HG02798 (cell line): ENCODE data around the gene ABCG2.
"Not testable (repeated sequence)": the region's sequence is repeated elsewhere in the genome, so short reads cannot be mapped to it uniquely, and the experiment has no call there.

Experiments
- ATAC-seq: cut with Tn5 transposase; IDR thresholded peaks from one replicate; pipeline ENCODE4 v1.9.1; 2021; ENCODE audit warnings: mild to moderate bottlenecking; ENCODE audit not compliant: unreplicated experiment, poor library complexity

ABCG2 gene

DNA sequence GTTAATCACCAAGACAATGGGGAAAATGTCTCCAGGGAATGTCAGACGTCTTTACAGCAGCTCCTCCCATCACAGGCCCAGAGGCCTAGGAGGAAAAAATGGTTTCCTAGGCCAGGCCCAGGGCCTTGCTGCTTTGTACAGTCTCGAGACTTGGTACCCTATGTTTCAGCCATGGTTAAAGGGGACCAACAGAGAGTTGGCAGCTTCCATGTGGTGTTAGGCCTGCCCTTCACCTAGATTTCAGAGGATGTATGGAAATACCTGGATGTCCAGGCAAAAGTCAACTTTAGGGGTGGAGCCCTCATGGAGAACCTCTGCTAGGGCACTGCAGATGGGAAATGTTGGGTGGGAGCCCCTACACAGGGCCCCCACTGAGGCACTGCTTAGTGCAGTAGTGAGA lies 38.5 kb downstream of the ABCG2 start:
- ATAC-seq, result no peak

DNA sequence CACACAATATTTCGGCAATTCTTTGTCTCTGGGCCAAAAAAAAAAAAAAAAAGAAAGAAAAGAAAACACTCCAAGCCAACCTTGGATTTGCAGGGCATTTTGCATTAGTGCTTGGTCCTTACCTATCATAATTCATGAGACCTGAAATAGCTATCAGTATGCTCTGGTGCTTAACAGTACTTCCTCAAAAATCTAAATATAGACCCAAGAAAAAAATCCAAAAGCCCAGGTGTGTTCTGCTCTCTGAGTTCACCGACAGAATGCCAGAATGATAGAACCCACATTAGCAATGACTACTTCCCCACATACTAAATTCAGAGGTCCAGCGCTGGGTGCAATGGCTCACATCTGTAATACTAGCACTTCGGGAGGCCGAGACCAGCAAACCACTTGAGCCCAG lies 42.9 kb downstream of the ABCG2 start:
- ATAC-seq, result no peak

DNA sequence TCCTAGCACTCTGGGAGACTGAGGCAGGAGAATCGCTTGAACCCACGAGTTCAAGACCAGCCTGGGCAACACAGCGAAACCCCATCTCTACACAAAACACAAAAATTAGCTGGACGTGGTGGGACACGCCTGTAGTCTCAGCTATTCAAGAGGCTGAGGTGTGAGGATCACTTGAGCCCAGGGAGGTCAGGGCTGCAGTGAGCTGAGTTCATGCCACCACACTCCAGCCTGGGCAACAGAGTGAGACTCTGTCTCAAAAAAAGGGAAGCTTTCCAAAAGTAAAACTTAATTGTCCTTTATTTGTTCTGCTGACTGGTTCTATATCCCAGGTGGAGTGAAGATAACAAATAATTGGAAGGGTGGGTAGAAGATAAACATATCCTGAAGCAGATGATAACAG lies 45.6 kb downstream of the ABCG2 start:
- no peak for ATAC-seq

DNA sequence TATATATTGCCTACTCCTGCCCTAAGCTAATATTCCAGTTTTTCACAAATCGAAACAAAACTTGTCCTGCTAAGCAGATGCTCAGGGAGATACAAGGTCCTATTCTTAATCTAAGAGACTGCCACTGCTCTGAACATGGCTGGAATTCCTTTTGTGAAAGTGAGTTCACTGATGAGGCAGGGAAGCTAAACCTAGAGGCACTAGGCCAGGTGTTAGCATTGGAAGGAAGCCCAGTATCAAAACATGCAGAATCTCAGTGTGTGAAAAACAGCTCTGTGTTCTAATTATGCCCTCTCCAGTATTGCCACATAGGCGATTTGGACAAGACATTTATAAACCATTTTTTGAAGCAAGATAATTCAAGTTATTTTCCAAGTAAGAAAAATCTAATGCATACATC lies 47.6 kb downstream of the ABCG2 start:
- no peak for ATAC-seq

DNA sequence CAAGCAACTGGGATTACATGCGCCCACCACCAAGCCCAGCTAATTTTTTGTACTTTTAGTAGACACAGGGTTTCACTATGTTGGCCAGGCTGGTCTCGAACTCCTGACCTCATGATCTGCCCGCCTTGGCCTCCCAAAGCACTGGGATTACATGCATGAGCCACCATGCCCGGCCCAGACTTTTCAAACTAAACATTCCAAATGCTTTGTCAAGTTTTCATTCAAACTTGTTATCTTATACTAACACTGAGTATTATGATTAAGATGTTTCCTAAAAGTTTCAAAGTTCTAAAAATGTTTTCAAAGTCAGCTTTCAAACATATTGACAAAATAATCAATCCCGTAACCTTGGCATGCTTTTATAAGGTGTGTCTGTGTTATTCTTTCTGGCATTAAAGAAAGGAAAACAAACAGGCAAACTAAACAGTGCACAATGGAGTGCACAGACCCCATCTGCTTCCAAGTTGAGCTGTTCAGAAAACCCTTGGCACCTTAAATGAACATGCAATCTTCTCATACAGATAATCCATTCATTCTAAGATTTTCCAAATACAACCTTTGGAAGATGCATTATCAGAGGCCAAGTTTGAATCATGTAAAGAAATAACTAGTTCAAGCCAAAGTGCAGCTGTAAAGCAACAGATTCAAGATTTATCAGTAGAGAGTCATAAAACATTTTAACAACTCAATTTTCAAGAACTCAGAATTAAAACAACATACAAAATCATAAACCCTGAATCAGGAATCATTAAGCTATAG lies 49.1 kb downstream of the ABCG2 start:
- no peak for ATAC-seq

DNA sequence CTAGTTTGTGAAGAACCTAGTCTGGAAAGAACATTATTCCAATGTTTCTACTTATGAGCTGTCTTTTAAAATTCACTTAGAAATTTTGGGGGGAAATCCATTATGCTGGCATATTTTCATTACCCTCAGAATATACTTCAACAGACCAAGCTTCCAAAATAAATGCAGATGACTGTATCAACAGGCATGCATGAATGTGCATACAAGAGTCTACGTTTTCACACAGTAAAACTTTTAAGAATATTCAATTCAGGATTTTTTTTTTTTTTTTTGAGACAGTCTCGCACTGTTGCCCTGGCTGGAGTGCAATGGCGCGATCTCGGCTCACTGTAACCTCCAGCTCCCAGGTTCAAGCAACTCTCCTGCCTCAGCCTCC lies 49.7 kb downstream of the ABCG2 start:
- ATAC-seq, result no peak

DNA sequence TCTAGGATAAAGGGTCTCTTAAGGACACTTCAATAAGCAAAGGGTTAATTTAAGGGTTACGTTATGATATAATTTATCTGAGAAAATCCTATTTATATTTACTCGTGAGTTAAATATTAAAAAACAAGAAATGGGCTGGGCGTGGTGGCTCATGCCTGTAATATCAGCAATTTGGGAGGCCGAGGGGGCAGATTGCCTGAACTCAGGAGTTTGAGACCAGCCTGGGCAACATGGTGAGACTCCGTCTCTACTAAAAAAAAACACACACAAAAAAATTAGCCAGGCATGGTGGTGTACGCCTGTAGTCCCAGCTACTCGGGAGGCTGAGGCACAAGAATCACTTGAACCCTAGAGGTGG lies 50.4 kb downstream of the ABCG2 start:
- not testable (repeated sequence) for ATAC-seq

DNA sequence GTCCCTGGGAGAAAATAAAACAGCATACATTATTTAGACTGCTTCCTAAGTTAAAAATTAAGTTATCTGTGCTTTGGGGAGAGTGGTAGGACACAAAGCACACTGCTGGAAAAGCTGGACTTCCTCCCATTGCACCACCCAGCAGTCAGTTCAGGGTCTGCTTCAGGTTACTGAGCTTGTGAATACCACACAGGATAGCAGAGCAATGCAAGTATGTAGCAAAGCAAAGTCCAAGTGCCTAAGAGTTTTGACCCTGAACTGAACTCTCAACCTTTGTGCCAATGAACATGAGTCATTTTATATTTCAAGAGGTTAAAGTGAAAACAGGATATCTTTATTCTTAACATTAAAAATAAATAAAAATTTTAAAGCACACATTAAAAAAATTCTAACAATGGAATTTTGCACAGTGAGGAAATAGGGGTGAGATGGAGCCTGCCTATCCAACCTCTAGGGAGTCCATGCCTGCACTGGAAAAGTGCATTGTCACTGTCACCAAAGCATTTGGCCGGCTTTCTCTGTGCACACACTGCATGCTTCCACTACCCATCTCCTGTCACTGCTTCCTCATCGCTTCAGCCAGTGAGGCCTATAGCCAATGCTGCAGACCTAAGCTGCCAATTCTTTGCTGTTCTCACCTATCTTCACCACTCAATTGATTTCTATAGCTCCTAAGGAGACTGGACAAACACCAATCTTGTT lies 50.9 kb downstream of the ABCG2 start:
- ATAC-seq, result no peak

DNA sequence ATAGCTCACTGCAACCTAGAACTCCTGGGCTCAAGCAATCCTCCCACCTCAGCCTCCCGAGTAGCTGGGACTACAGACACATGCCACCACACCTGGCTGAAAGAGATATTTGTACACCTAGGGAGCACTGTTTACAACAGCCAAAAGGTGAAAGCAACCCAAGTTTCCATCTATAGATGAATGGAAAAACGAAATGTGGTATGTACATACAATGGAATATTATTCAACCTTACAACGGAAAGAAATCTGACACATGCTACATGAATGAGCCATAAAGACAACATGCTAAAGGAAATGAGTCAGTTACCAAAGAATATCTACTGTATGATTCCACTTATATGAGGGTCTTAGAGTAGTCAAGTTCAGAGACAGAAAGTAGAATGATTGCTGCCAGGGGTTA lies 52.2 kb downstream of the ABCG2 start:
- ATAC-seq, result no peak

DNA sequence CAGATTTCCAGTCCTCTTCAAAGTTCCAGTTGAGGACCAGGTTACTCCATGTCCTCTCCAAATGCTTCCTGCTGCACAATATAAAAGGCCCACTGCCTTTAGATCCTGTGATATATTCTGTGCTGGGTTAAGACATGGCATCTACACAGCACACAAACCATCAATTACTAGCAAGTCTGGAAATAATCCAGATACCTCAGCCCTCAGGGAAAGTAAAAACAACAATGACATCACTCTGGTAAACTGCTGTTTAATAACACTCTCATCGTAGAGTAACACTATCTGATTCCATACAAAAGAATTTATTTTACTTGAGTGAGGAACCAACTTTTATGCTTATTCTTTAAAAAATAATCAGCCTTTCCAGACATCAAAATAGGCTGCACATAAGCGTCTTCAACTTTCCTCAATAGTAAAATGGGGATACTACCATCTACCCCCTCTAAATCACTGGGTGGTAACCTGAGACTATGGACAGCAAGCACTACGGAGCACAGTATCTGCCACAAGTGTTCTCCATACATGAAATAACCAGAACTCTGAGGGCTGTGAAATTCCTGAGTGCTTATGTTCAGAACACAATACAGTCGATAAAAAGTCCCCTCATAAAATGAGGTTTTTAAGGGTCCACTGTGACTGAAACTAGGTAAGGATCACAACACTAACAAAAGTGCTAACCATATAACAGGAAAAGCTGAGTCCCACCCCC lies 53.4 kb downstream of the ABCG2 start:
- ATAC-seq, result no peak

DNA sequence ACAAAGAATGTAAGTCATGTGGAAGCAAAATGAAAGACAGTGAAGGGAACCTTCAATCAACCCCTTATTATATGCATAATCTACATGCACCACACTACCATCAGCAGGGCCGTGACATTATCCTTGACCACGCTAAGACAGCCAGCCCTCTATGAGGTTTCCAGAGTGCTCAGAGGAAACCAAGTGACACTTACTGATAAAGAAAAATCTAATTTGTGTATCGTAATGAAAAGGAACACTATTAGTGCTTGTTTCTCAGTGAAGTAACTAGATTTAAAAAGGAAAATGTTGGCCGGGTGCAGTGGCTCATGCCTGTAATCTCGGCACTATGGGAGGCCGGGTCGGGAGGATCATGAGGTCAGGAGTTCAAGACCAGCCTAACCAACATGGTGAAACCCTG lies 56.4 kb downstream of the ABCG2 start:
- no peak for ATAC-seq

DNA sequence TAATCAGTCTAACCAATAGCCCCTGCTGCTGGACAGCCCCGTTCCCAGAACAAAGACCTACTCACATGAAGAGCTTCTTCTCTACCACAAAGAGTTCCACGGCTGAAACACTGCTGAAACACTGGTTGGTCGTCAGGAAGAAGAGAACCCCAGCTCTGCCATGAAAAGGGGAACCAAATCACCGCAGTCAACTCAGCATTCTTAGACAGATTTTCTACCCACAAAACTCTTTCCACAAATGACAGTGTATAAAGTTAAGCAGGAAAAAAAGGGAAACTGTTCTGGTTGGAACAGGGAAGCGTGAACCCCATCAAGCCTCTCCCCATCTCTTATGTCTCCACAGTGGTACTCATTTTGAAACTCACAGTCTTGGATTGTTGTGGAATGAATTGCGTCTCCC lies 57.3 kb downstream of the ABCG2 start:
- ATAC-seq, result no peak

DNA sequence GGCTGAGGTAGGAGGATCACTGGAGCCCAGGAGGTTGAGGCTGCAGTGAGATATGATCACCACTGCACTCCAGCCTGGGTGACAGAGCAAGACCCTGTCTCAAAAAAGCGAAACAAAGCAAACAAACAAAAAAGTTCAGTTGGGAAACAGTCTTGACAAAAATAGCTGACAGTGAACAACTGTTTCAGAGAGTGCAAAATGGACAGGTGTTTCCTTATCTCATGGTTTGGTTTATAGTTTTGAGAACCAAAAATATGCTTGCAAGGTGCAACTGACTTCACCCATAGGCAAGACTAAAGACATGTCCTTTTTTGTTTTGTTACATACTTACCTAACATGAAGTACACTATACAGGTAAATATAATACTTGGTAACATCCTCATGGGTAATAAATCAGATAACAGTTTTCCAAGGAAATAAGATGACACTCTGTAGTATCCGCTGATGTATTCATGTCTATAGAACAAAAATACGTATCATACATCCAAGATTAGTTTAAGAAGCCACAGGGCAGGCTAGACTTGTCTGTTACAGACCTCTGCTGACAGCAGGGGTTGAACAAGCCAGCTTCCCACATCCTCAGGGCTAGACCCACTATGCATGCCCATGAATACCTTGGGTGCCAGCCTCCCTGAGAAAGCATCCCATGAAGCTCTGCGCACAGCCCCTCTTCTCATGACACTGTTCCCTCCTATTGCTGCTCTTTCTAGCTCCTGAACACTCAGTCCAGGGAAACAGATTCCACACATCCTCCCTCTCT lies 59.3 kb downstream of the ABCG2 start:
- ATAC-seq, result no peak

DNA sequence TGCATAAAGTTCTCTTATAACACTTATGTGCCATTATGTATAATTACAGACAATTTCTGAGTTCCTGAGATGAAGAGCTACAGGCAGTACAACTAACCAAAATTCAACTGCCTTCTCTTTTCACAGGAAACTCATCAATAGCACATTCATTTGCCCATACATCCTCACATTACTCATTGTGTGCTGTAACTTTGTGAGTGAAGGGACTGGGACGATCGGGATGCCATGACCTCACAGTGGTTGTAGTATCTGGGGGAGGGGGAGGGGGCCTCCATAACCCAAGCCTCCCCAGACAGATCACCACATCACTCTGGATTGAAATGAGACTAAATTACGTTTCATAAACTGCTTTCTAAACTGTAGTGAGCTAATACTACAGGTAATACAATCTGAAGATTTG lies 60.7 kb downstream of the ABCG2 start:
- no peak for ATAC-seq

DNA sequence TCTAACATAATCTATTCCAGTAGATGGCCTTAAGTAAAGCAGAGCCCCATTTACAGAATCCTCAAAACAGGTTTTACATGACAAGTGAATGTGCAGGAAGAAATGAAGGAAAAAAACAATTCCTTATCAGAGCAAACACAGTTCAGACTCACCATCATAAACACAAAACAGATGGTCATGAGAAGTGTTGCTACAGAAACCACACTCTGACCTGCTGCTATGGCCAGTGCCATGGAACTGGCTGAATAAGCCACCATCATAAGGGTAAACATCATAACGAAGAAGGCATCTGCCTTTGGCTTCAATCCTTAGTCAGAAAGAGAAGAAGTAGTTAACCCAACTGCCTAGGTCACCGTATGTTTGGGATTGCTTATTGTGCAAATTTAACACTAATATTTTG lies 61.1 kb downstream of the ABCG2 start:
- no peak for ATAC-seq

DNA sequence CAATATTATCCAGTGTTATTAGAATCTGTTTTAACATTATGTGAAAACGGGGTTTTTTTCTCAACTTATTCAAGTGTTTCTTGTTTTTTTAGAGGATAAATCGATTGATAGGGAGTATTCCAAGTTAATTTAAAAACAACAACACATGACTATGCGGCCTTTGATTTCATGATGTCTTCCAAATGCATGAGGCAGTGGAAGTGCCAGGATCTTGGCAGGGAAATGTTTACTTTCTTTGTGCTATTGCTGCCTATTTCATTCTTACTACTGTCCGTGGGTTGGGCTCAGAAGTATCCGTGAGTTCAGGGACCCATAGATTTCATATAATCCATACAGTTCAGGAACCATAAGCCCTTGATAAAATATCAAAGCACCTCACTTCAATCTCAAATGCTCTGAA lies 64.6 kb downstream of the ABCG2 start:
- ATAC-seq, result no peak

DNA sequence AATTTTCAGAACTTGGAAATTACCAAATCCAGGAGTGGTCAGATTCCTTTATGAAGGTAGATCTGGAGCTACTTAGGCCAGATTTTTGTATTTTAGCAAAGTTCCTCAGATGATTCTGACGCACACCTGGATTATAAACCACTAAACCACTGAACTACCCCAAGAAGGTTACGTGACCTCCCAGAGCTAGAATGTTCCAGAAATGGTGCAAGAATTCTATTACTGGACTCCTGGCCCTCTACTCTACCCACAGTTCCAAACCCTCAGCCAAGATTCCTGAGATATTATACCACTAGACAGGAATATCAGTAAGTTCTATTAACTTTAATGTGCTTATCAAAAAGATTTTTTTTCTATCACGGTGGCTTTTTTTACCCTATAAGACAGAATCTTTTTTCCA lies 67.1 kb downstream of the ABCG2 start:
- no peak for ATAC-seq

DNA sequence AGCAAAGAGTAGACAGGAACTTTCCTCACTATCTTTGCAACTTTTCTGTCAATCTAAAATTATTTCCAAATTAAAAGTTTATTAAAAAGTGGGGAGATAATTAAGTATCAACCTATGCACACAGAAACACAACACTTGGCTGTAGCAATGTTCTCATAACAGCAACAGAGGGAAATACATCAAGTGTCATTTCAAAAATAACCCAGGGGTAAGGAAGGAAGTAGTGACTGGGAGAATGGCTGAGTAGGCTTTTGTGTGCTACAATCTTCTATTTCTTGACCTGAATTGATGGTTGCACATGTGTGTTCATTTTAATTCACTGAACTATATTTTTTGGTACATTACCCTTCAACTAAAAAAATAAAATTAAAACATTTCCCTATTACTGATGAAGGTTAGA lies 67.5 kb downstream of the ABCG2 start:
- no peak for ATAC-seq

DNA sequence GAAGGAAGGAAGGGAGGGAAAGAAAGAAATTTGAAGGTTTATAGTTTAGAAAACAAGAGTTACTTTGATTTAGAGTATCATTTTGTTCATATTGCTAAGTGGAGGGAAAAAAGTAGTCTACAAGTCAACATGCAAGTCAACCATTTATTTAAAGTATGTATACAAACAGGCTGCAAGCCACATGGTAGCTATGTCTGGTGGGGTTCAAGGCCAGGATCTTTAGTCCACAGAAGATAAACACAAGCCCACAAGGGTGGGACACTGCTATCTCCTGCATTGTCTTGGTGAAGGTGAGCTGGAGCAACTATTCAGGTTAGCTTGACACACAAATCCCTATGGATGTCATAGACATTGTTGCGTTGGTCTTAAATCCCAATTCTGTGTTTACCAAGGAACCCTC lies 71.4 kb downstream of the ABCG2 start:
- ATAC-seq, result no peak

DNA sequence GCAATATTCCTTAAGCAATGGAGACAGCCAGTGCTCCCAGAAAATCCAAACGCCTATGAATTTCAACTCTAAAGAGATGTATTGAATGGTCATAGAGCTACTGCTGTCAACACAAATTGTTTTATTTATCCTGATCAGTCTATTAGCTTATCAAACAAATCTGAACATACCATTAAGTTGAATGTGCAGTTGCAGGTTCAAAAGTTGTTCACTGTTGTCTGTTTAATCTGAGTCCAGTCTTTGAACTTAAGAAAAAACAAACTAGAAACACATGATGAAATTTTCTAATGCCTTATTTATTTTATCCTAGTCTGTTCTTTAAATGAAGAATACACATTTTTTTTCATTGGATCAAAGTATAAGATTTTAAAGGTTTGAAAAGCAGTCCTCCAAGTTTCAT lies 77.8 kb downstream of the ABCG2 start:
- ATAC-seq, result no peak

DNA sequence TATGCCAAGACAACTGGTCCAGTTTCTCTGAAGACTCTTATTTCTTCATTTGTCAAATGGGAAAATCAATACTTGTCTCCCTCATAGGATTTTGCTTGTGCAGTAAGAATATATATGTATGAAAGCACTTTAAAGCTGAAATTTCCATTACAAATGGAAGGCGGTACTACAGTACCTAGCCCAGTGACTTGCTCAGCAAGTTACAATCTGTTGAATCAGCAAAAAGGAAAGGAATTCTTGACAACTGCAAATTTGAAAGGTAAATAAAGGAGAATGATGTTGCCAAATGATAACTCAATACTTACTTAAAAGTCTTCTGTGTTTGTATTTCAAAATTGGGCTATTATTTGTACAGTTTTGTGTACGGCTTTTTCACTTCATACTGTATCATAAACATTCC lies 79.9 kb downstream of the ABCG2 start:
- no peak for ATAC-seq
